ENCODE data around the gene TMEM240.
A peak's percentile ranks its signal among the peaks of the same experiment; 100 is the strongest.

The TMEM240 gene

DNA sequence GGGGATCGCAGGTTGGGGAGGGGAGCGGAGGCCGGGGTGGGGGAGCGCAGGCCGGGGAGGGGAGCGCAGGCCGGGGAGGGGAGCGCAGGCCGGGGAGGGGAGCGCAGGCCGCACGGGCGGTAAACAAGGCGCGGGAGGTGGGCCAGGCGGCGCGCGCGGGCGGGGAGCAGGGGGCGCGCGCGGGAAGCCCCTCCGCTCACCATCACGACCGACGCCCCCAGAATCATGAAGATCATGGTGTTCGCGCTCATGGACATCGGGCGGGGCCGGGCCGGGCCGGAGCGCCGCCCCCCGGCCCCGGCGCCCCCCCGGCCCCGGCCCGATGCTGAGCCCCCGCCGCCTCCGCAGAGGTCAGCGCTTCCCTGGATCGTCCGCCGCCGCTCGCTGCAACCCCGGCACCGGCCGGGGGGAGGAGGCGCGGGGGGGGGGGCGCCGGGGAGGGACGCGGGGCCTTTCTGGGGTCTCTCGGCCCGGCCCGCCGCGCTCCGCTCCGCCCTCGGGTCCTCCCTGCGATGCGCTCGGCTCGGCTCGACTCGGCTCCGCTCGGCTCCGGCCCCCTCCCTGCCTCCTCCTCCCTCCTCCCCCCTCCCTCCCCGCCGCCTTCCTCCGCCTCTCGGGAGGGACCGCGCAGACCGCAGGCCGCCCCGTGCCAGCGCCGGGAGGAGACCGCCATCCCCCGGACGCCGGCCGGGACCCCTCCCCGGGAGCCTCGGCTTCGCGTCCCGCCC, at the start of gene TMEM240:
Gene TMEM240 (minus strand): TSS at position 535 of the 728 bp plus-strand sequence. CDS start 278 bp downstream, at position 257.
- DNase-seq = peak in 48 of 51 donors; percentile 8 to 85 (median 64)

DNA sequence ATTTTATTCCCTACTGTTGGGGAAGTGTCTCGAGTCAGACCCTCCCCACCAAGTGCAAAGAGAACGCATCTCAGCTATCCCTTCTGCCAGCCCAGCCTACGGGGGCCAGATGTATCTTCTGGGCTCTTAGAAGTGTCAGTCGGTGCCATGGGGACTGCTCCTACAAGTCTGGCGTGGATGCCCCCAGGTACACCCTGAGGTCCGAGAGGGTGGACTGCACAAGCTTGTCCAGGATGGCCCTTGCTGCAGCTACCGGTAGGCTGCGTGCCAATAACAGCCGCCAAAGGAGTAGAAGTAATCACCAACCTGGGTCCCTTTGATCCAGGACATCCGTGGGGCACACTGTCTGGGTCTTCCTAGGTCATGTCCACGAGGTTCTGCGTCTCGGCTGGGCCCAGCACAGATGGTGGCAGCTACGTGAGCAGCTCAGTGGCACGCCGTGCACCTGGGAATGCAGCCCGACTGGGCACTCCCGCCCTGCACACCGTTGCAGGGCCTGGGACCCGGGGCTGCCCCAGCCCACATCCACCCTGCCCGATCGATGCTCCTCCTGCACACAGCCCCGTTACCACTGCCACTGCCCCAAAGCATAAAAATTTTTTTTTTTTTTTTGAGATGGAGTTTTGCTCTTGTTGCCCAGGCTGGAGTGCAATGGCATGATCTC, 43.1 kb upstream of the TMEM240 start:
- no peak for DNase-seq

DNA sequence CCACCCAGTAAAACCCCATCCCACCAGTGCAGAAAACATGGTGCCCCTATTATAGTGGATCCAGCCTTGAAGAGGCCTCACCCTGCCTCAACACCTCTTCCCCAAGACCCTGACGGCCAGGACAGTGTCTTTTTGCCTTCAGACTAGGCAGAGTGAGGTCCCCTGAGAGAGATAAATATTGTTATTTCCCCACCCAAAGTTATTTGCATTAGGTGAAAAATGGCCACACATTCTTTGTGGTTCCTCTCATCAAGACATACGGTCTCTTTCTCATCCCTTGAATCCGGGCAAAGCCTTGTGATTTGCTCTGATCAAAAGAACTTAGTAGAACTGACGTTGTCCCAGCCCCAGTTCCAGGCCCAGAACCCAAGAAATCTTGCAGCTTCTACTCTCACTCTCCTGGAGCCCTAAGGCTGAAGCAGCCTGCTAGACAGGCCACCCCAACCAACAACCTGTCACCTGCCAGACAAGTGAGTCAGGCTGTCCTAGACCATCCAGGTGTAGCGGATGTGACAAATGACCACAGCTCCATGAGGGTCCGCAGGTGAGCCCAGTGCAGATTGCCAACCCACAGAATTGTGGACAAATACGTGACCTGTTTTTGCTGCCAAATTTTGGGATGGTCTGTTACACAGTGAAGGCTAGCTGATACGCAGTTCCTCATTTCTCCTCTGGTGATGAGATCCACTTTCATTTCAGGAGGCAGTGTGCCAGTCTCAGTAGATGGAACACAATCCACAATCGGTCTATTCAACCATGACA, 42.3 kb upstream of the TMEM240 start:
- DNase-seq = no peak

DNA sequence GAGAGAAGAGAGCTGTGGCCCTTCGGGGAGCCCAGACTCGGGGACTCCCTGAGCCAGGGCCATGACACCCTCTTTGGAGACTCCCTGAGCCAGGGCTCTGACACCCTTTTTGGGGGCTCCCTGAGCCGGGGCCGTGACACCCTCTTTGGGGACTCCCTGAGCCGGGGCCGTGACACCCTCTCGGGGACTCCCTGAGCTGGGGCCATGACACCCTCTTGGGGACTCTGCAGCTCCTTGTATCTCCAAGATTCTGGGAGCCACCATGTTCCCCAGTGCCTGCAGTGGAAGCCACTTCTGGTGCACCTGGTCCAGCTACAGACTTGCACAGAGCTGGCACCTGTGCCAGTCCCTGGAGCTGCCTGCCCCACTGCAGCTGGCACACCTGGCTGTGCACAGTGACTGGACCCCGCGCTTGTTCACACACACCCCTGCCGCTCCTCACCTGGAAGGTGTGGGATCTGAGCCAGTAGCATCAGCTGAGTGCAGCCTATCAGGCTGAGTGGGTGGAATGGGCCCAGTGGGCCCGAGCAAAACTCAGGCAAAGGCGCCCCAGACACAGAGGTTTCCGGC, 38.0 kb upstream of the TMEM240 start:
- DNase-seq = no peak

DNA sequence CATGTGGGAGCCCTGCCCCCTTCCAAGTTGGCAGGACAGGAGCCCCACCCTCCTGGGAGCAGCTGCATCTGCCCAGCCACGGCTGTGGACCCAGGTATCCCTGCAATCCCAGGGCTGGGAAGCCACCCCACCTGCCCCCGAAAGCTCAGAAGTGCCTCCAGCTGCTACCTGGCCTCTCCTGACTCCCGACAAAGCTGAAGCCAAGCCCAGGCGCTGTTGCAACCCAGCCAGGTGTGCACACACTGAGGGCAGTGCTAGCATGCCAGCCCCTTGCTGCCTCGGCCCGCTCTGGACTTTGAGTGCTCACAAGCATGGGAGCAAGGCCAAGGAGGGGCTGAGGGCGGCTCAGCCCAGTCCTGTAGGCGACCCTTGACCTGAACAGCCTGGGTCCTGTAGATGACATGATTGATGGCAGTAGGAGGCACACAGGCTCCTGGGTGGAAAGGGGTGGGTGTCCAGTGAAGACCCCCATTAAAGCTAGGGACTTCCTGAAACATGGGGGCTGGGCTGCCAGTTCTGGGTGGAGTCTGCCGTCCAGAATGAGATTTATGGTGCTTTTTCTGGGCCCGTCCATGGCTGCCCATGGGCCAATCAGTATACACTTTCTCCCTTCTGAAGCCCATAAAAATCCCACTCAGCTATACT, 37.1 kb upstream of the TMEM240 start:
- DNase-seq = no peak

DNA sequence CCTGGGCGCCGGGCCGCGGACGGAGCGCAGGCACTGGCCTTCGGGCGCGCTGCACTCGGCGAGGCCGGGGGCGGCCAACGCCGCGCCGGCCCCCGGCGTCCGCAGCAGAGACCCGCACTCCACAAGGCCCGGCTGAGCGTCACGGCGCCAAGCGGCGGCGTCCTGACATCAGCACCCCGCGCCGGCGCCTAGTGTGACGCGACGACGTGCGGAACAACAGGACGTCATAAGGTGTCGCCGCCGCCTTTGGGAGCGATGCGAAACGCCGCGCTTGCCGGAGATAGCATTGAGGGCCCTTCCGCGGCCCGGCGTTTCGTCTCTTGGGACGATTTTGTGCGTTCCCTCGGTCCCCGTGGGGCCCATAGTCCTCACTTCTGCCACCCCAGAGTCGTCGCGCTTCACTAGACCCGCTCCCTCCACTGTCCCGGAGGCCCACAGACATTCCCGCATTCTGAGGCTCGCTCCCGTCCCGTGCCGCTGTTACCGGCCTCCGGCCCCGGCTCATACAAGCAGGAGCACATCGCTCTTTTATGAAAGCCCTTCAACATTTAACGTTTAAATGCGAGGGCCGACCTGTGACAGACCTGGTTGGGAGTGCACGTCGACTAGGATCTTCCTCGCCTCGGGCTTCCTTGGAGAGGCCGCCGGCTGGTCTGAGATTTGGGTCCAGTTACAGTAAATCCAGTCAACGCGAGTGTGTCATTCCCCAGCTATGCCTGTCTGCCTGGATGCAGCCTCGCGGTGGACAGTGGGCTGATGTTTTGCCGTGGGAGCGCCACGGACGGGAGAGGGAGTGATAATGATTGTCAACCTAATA, 34.5 kb upstream of the TMEM240 start, which contains the start of gene SSU72:
Gene SSU72 (minus strand): TSS at position 143 of the 817 bp plus-strand sequence. CDS start 306 bp downstream, outside the sequence.
- peak; percentile 38 to 90 (median 80) for DNase-seq

DNA sequence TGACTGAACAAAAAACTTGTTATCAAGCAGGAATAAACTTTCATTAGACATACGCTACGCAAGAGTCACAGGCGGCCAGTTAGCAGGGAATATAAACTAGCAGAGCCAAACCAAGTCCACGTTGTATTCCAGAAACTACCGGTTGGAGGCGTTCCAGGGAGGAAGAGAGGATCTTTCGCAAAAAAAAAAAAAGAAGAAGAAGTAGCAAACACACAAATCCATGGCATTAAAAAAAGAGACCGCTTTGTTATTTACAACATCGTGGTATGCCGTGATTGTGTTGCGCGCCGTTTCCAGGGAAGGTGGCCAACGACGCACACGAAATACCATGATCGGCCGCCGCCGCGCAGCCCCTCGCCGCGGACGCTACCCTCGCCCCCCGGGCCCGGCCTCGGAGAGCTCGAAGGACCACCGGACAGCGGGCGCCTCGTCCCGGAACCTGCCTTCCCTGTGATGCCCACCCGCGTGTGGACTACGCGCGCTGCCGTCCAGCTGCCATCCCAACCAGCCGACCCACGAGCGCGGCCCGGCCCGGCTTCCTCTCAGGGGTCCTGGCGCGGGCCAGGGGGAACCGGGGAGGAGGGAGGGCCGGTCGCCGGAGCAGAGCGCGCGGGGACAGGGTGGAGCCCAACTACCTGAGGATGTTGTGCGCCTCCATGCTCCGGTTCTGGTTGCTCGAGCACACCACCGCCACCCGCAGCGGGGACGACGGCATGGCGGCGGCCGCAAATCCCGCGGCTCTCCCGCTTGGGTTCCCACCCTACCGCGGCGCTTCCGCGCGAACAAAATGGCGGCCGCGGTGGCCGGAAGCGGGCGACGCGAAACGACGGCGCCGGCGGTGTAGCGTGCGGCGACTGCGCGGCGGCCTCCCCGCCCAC, 33.7 kb upstream of the TMEM240 start:
- peak in 34 of 51 donors; percentile 44 to 89 (median 72) for DNase-seq

DNA sequence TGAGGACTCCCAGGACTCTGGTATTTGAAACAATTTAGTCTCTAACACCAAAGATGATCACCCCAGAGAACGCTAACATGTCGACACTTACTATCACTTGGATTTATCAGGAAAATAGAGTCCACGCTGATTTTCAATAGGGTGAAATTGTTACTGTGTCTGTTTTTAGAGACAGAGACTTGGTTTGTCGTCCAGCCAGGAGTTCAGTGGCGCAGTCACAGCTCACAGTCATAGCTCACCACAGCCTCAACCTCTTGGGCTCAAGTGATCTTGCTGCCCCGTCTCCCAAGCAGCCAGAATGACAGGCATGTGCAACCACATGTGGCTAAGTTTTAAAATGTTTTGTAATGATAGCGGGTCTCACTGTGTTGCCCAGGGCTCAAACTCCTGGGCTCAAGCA, 28.9 kb upstream of the TMEM240 start:
- no peak for DNase-seq

DNA sequence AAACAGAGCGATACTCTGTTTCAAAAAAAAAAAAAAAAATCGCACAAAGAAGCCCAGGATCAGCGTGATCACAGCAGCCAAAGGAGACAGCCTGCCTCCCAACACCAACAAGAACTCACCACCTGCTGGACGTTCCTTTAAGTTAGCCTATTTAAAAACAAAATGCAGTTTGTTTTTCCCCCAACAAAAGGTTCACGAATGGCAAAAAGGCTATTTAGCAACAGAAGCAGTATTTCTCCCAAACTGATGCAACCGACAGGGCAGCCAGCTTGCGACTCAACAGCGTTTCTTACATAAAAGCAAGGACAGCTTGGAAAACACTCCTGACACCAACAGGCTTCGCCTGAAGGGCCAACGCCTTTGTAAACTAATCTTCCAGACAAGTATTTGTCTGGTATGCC, 27.5 kb upstream of the TMEM240 start:
- DNase-seq = peak in 1 of 51 donors; percentile 7

DNA sequence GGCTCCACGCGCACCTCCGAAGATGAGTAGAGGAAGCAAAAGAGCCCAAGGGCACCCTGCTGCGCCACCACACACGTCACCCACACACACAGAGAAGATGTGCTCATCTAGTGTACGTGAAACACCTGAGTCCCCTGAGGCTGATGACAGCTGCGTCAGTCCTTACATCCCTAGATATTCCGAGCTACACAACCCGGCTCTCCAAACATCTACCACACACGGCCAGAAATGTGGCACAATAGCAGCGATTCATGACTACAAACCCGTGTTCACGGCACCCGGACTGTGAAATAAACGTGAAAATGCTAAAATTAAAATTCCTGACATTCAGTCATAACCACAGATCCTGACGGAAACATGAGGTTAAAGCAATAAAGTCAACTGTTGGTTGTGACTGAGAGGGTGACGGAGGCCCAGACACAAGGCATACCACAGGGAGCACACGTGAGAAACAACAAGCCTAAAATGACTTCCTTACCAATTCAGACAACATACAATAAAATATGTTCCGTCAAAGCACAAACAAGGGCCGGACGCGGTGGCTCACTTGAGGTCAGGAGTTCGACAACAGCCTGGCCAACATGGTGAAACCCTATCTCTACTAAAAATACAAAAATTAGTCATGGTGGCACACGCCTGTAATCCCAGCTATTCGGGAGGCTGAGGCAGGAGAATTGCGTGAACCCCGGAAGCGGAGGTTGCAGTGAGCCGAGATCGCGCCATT, 26.9 kb upstream of the TMEM240 start:
- DNase-seq = no peak

DNA sequence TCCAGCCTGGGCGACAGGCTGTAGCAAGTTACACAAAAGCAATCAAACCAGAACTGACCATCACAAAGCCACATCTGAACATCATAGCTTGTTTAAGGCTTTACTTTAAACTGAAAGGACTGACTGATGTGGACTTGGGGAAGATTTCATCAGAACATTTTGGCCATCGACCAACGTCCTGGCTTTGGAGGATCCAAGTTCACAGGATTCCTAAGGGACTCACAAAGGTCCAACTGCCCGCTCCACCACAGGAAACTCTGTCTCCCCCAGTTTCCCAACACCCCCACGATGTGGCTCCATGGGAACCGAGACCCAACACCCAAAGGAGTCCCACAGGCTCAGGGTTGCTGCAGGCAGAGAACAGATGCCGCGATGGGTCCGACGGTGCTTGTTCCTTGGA, 24.9 kb upstream of the TMEM240 start:
- DNase-seq = no peak

DNA sequence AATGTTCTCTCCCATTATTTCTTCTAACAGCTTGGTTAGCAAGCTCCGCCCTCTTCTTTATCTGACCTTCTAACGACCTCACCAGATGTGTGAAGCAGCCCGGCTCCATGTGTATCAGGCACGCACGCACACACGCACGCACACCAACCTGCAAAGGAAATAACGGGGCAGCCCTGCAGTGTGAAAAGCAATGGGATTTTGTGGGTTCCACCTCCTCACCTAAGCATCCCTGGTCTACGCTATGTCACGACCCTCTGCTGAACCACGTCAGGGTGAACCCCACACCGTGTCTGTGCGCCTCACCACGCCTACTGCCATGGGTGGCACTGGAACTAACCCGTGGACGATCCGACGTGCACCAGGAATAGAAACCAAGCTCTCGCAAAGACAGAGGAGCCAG, 23.8 kb upstream of the TMEM240 start:
- no peak for DNase-seq

DNA sequence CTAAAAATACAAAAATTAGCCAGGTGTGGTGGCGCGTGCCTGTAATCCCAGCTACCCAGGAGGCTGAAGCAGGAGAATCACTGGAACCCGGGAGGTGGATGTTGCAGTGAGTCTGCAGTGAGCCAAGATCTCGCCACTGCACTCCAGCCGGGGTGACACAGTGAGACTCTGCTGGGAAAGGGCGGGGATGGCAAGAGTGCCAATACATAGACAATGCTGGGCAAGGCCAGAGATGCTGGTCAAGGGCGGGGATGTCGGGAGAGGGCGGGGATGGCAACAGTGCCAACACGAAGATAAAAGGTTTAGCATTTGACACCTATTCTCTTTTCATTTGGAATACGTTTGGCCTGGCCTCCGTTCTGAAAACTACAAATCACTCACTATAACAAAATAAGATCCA, 23.3 kb upstream of the TMEM240 start:
- DNase-seq = no peak

DNA sequence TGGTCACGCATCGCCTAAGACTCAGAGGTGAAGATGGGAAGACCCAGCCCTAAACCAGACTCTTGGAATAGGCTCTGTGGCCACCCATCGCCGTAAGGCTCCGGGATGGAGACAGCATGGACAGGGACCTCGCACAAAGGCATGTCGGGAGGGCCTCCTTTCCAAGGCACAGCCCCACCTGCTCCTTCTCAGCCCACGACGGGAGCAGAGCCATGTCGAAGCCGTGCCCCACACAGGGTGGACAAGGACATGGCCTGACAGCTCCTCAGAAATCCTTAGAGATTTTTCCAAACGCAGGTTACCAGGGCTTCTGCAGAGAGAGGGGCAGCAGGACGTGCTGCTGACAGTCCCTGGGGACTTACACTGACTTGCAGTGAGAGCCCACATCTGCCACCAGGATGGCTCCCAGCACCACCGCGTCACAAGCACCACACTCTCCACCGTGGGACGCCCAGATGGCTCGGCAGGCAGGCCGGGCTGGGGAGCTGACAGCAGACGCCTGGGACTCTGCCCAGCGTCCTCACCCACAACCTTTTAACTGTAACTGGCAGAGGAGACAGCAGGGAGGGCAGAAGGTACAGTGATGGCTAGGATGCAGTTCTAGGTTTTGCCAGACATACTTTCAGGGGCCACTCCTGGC, 22.3 kb upstream of the TMEM240 start:
- no peak for DNase-seq

DNA sequence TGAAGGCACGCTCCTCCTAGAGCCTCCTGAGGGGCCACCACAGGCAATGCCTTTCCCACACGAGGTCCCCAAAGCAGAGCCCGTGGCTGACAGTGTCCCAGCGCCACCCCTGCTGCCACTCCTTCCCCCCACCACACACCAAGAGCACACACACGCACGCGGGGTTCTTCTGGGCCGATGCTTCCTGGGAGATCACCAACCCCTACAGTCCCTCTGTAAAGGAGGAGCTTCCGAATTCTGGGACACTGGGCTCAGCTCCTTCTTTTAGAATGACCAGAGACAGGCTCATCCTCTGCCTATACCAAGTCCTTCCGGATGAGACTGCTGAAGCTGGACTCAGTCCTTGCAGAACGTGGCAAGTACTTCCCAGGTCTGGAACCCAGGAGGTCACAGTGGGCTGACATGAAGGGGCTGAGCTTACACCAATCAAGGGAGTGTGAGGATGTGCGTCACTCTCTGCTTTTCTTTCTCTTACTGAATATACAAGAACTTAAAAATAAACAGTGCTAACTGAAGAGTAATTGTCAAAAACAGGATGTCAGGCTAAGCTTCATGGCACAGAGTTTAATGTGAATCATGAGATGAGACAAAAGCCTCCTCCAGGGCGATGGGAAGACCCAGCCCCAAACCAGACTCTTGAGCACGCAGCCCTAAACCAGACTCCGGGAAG, 21.5 kb upstream of the TMEM240 start:
- no peak for DNase-seq

DNA sequence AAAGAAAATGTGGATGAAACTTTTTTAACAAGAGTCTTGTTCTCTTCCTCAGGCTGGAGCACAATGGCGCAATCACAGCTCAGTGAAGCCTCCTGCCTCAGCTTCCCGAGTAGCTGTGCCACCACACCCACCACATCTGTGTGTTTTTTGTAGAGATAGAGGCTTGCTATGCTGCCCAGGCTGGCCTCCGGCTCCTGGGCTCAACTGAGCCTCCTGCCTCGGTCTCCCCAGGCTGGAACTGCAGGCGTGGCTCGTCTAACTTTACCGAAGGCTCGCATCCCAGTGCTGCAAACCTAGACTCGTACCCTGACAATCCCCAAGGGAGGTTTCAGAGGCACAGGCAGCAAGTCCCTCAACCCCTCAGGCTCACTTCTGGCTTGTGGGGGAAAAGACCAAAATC, 19.8 kb upstream of the TMEM240 start:
- DNase-seq = no peak

DNA sequence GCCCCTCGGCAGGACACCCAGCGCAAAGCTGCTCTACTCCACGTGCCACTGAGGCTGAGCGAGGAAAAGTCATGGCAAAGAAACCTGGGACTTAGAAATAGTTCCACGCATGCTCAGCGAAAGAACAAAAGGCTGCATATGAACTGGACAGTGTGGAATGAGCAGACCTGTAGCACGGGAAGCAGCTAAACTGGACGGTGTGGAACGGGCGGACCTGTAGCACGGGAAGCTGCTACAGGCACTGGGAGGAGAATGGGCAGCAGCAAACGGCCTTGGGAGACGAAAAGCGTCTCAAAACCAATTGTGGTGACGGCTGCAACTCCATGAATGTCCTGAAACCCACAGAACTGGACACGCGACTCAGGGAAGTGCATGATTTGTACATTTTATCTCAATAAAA, 18.6 kb upstream of the TMEM240 start:
- DNase-seq = no peak

DNA sequence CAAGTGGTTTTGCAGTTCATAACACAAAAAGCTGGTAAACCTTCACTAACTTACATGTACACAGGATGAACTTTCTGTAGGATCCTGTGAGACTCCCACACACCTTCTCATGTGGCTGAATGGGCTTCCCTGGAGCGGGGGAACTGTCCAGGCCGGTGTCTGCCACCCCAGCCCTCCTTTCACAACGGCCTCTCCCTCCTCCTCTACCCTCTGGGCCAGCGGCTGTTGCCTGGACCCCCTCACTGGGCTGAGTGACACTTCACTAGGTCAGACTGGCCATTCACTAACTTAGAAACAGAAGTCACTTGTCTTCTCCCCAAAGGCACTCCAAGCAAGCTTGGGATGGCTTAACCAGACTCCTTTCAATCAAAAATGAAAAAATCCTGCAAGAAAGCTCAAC, 18.2 kb upstream of the TMEM240 start:
- no peak for DNase-seq
